D721Med (cell line): Measurements from ENCODE around the gene SKAP1.

ENCODE experiments used
- DNase-seq: peaks from one replicate; pipeline ENCODE4 v3.0.0; 2011; ENCODE audit warnings: low spot score; ENCODE audit not compliant: insufficient read length
- FAIRE-seq: peaks from 2 replicates; lab custom pipeline; 2011; peaks lifted over from hg19 to GRCh38; lab: Jason Lieb, UNC
- CTCF ChIP-seq: IDR thresholded peaks from 2 replicates; pipeline ENCODE4 v1.5.1; 2012; ENCODE audit warnings: mild to moderate bottlenecking, control low read depth; ENCODE audit not compliant: insufficient read depth; ENCODE audit errors: missing control alignments

SKAP1 gene

GRCh38 chr17:48152289-48152688 lies 277.7 kb downstream of the SKAP1 start:
- FAIRE-seq (no peak), DNase-seq (no peak)
- no peak for TF ChIP-seq CTCF

GRCh38 chr17:48151220-48151619 lies 278.8 kb downstream of the SKAP1 start:
- no peak for FAIRE-seq
- TF ChIP-seq CTCF, result no peak
- no peak for DNase-seq

GRCh38 chr17:48150597-48151001 lies 279.4 kb downstream of the SKAP1 start:
- FAIRE-seq (no peak), DNase-seq (no peak)
- no peak for TF ChIP-seq CTCF

GRCh38 chr17:48149787-48150463 lies 280.1 kb downstream of the SKAP1 start:
- DNase-seq (no peak), FAIRE-seq (no peak)
- no peak for TF ChIP-seq CTCF

GRCh38 chr17:48148854-48149786 lies 280.9 kb downstream of the SKAP1 start:
- DNase-seq (no peak), FAIRE-seq (no peak)
- TF ChIP-seq CTCF, result no peak

GRCh38 chr17:48148029-48148770 lies 281.8 kb downstream of the SKAP1 start:
- no peak for TF ChIP-seq CTCF
- DNase-seq (no peak), FAIRE-seq (no peak)
